ENCODE measurements around the gene TTC39B. TPM values are rescaled to one million over a fixed set of nuclear protein-coding genes. Genes with fewer than 3 reads are reported as not detected.

The TTC39B gene
- total RNA-seq, 1 experiment from 2014 or later, result 7.4 TPM

DNA sequence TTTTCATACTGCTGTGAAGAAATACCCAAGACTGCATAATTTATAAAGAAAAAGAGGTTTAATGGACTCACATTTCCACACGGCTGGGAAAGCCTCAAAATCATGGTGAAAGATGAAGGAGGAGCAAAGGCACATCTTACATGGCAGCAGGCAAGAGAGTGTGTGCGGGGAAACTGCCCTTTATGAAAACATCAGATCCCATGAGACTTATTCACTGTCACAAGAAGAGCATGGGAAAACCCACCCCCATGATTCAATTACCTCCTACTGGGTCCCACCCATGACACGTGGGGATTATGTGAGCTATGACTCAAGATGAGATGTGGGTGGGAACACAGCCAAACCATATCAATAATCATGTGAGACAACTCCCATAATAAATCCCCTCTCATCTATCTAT lies 8.7 kb downstream of the TTC39B start:
- ChIA-PET POLR2A (no interaction called here), CTCF (no interaction called here), RAD21 (ENCODE audit: low non-redundant PET in 1 of 2, low total read pairs in 2 of 2, uncharacterized antibody in 2 of 2, unreplicated experiment in 2 of 2) (no interaction called here)
- intact Hi-C loops (cut with micrococcal nuclease), result no loop called here
- Histone ChIP-seq H3K79me2 (ENCODE audit: insufficient read depth, low read length) (no peaks in the 10 kb centered on the region), H3K27ac (ENCODE audit: low read depth, low read length) (no peak overlapping the region), H4K20me1 (ENCODE audit: insufficient read depth) (no peaks in the 10 kb centered on the region), H3K9me2 (ENCODE audit: insufficient read depth) (no peaks in the 10 kb centered on the region), H3K9ac (ENCODE audit: low read length) (no peak overlapping the region), H3K4me1 (ENCODE audit: control insufficient read depth in 1 of 2, insufficient read depth in 2 of 2, low read length in 2 of 2) (no peaks in the 10 kb centered on the region), H3K27me3 (ENCODE audit: insufficient read depth, low read length) (no peaks in the 10 kb centered on the region), H3K4me3 (replicated peaks in 1 of 2; ENCODE audit: low read depth in 1 of 2, low read length in 2 of 2) (no peak overlapping the region), H2AFZ (ENCODE audit: low read depth, low read length, poor library complexity, severe bottlenecking) (no peak overlapping the region), H3K4me2 (ENCODE audit: low read length) (no peak overlapping the region), H3K9me3 (ENCODE audit: control insufficient read depth in 1 of 2, insufficient read depth in 1 of 2, low read depth in 1 of 2, low read length in 2 of 2) (no peaks in the 10 kb centered on the region), H3K36me3 (ENCODE audit: control insufficient read depth in 1 of 2, insufficient read depth in 2 of 2, low read length in 2 of 2) (no peaks in the 10 kb centered on the region)
- no peak for ATAC-seq
- BruUV-seq (replicated peaks), result no TSS peak
- DNase-seq (ENCODE audit: low read depth, low spot score), result no peak
- TF ChIP-seq ELF1 (IDR thresholded peaks at IDR 0.05; ENCODE audit: borderline replicate concordance, low read depth) (no peak), SIN3A (IDR thresholded peaks at IDR 0.05; ENCODE audit: low read depth) (no peak), ATF3 (IDR thresholded peaks at IDR 0.05) (no peak), TCF7L2 (IDR thresholded peaks at IDR 0.05; ENCODE audit: borderline replicate concordance, extremely low read depth, insufficient read depth, insufficient read length) (no peak), ZFX (IDR thresholded peaks at IDR 0.05) (no peak), RAD21 (IDR thresholded peaks at IDR 0.05; ENCODE audit: low read depth) (no peak), CBX3 (IDR thresholded peaks at IDR 0.05; ENCODE audit: low read depth) (no peak)
- TF ChIP-seq, protein P1, sequence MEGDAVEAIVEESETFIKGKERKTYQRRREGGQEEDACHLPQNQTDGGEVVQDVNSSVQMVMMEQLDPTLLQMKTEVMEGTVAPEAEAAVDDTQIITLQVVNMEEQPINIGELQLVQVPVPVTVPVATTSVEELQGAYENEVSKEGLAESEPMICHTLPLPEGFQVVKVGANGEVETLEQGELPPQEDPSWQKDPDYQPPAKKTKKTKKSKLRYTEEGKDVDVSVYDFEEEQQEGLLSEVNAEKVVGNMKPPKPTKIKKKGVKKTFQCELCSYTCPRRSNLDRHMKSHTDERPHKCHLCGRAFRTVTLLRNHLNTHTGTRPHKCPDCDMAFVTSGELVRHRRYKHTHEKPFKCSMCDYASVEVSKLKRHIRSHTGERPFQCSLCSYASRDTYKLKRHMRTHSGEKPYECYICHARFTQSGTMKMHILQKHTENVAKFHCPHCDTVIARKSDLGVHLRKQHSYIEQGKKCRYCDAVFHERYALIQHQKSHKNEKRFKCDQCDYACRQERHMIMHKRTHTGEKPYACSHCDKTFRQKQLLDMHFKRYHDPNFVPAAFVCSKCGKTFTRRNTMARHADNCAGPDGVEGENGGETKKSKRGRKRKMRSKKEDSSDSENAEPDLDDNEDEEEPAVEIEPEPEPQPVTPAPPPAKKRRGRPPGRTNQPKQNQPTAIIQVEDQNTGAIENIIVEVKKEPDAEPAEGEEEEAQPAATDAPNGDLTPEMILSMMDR (IDR thresholded peaks at IDR 0.05 in 2 of 3, conservative IDR thresholded peaks at IDR 0.05 in 1 of 3; ENCODE audit: borderline replicate concordance in 1 of 3, insufficient read depth in 1 of 3, low read depth in 2 of 3, low read length in 2 of 3), result no peak
- TF ChIP-seq, protein P2, sequence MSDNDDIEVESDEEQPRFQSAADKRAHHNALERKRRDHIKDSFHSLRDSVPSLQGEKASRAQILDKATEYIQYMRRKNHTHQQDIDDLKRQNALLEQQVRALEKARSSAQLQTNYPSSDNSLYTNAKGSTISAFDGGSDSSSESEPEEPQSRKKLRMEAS (IDR thresholded peaks at IDR 0.05), result no peak
